GM19463 (cell line): ENCODE results near the gene LSS.
"Not testable (repeated sequence)": the region's sequence is repeated elsewhere in the genome, so short reads cannot be mapped to it uniquely, and the experiment has no call there.

Source experiments
- ATAC-seq: cut with Tn5 transposase; IDR thresholded peaks from one replicate; pipeline ENCODE4 v1.9.1; 2021; ENCODE audit warnings: mild to moderate bottlenecking, moderate library complexity; ENCODE audit not compliant: unreplicated experiment

Gene LSS

GRCh38 chr21:46246345-46246744, 17.8 kb upstream of the LSS start:
- ATAC-seq, result no peak

DNA sequence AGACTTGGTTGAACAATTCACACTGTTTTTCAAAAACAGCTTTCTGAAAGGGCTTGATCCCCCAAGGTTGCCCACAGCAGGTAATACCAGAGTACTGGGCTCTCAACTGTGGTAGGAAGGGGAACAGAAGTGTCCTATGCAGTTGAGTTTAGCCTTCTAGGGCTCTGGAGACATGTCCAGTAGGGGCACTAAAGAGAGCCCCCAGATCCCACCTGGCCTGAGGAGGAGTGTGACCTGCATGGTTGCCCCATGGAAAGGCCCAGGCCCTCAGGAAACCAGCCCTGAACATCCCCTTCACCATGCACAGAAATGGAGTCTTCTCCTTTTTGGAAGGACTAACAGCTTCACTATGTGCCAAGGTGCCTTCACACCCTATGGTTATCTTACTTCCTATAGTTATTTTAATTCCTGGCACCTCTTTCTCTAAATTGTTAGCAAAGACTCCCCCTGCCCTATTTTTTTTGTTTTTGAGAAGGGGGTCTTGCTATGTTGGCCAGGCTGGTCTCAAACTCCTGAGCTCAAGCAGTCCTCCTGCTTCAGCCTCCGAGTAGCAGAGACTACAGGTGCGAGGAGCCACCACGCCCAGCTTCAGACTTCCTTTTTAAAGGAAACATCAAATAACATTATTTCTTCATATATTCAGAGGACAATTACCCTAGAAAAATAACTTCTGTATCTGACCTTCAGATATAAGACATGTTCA, 16.8 kb upstream of the LSS start:
- no peak for ATAC-seq

GRCh38 chr21:46244602-46245001, 16.0 kb upstream of the LSS start:
- no peak for ATAC-seq

DNA sequence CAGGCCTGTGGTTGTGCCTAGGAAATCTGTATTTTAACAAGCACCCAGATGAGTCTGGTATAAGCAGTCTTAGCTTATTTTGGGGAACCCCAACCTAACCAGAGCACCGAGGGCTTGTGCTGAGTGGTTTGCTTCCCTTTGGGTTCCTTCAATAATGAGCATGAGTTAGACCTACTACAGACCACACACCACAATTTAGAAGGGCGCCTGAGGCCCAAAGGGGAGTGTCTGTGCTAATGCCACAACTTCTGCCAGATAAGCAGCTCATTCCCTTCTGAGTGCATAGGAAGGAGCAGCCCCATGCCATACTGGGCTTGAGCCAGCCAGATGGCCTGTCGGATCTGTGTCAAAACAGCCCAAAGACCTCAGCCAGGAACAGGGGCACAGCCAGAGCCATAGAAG, 15.4 kb upstream of the LSS start:
- no peak for ATAC-seq

- no peak for ATAC-seq
Measured at GRCh38 chr21:46243325-46243724, 14.8 kb upstream of the LSS start.

GRCh38 chr21:46241577-46241976, 13.0 kb upstream of the LSS start:
- ATAC-seq, result not testable (repeated sequence)

GRCh38 chr21:46239817-46240325, 11.3 kb upstream of the LSS start:
- ATAC-seq, result no peak

GRCh38 chr21:46237474-46237873, 8.9 kb upstream of the LSS start:
- no peak for ATAC-seq

DNA sequence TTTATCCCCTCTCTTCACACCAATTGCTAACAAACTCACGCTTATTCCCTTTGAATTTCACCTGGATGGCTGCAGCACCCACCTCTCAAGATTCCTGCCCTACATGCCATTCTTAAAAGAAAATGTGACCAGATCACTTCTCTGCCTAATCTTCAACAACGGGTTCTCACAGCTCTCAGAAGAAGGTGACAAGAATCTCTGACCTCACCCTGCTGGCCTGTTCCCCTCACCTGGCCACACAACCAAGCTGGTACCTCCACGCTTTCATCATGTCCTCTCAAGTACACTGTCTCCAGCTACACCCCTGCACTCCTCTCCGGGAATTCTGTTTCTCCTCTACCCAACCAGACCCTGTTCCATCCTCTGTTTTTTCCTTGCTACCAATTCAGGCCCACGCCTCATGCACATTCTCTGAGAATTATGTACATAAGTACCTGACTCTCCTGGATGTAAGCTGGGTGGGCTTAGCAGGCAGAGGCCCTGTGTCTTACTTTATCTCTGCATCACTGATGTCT, 5.9 kb upstream of the LSS start:
- ATAC-seq, result no peak

DNA sequence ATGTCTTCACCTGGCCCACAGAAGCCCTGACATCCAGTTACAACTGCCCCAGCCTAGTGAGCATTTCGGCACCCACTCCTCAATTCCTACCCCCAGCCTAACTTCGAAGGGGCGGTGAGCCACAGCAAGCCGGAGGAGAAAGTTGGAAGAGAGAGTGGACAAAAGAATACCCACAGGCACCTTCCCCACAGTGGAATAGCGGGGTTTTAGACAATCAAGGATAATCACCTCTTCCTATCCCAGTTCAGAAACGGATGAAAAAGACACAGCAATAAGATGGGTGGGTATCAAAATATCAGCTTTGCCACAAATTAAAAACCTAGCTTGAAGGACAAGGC, 1.3 kb upstream of the LSS start:
- ATAC-seq, result no peak

DNA sequence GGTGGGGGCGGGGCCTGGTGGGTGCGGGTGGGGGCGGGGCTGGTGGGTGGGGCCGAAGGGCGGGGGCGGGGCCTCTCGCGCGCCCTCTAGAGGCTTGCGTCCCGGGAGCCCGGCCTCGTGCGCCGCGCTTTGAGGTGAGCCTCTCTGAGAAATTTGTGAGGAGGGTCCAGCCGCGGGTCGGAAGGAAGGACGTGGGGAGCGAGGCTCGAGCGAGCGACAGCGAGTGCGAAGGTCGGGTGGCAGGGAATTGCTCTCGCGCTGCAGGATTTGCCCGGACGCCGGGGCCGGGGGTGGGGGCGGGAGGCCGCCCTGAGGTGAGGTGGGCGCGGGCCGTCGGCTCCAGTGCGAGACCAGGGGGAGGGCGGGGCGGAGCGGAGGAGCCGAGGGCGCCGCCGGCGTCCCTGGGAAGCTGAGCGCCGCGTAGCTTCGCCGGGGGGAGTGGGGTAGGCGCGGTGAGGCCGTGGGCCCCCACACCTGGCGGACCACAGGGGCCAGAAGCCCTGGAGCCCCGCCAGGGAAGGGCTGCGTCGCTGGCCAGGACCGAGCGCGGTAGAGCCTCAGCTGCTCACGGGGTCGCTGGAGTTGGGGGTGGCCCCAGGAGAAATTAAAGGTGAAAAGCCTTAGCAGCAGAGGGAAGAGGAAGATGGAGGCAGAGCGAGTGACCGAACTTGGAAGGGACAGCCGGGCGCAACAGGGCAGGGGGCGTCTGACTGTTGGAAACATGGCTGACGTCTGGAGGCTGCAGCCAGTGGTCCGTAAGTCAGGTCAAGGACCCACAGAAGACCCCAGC, 754 bp upstream of the LSS start:
- peak; percentile 8 for ATAC-seq

DNA sequence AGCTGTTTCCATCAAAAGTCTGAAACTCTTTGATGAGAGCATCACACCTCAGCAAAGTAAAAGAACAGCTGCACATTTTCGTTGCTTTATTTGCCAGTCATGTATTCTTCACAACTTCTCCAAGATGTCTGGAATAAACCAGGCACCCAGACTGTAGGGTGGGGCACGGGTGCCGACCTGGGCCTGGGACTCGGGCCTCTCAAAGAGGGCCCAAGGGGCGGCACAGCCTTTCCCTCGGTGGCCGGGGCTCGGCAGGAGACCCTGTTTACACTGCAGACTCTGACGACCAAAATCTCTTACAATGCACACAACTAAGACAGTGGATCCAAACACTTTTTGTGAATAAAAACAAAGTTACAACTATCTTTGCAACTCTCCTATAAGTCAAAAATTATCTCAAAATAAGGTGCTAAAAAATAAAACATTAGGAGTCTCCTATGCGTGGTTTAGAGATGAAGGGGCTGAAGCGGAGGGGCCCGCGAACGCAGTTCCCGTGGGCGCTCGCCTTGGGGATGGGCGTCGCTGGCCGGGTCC, 696 bp downstream of the LSS start:
- ATAC-seq, result no peak

DNA sequence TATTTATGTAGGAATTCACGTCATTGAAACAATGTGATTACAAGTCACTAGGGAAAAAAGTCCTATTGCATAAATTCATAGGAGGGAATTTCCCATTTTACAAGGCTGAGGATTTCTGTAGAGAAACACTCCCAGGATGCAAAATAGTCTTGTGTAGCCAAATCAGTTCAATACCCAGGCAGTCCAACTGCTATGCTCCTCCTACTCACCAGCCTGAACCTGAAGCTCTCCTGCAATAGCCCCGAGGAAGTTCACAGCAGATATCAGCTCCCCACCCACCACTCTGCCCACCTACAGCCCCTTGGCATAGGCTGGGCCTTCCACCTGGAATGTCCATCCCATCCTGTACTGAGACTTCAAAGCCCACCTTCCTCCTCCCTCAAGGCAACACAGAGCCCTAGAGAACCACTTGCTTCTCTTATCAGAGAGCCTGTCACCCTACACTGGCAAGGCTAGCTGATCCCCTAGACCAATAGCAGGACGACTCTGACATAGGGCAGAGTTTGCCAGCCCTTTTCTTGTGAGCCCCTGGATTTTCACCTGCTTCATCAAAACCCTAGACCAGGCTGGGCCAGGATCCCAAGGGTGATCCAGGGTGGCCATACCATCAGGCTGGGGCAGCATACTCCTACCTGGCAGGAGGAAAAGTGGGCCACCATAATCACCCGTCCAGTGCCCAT, 1.5 kb downstream of the LSS start:
- no peak for ATAC-seq

GRCh38 chr21:46226146-46226545, 2.4 kb downstream of the LSS start:
- no peak for ATAC-seq

- not testable (repeated sequence) for ATAC-seq
Measured at GRCh38 chr21:46223661-46224060, 4.9 kb downstream of the LSS start.

GRCh38 chr21:46223217-46223616, 5.4 kb downstream of the LSS start:
- ATAC-seq, result no peak

- ATAC-seq, result no peak
Measured at GRCh38 chr21:46222436-46223116, 6.0 kb downstream of the LSS start.

DNA sequence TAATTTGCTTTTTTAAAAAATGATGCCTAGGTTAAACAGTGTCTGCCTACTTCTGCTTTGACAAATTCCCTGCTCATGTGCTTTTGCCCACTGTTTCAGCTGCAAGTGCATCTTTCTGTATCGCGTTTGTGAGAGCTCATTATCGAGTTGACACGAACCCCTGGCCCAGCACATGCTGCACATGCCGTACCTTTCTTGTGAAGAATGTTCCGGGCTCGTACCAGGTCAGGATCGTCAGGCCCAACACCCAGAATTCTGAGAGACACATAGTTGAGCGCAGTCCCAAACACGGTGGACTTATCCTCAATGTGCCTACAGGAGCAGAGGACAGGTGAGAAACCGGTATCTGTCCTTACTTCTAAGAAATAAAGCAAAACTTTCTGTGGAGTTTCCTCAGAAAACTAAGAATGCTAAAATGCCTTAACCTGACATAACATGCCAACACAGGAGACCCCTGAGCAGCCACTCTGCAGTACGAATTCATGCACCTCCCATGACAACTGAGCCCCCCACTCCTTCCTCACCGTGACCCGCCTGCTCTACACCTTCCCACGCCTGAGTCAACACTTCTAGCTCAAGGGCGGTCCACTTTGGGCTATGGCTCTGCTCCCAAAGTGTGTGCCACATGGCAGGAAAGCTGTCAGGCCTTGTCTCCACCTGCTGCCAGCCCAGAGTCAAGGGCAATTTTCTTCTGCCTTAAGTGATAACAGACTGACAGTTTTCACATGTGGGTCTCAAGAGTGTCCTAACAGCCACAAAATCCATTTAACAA, 6.7 kb downstream of the LSS start:
- ATAC-seq, result no peak

DNA sequence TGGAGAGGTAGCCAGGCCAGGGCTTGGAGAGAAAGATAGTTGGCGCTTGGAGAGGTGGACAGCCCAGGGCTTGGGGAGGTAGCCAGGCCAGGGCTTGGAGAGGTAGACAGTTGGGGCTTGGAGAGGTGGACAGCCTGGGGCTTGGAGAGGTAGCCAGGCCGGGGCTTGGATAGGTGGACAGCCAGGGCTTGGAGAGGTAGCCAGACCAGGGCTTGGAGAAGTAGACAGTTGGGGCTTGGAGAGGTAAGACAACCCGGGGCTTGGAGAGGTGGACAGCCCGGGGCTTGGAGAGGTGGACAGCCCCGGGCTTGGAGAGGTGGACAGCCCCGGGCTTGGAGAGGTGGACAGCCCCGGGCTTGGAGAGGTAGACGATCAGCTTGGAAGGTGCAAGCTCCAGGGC, 7.7 kb downstream of the LSS start:
- no peak for ATAC-seq

DNA sequence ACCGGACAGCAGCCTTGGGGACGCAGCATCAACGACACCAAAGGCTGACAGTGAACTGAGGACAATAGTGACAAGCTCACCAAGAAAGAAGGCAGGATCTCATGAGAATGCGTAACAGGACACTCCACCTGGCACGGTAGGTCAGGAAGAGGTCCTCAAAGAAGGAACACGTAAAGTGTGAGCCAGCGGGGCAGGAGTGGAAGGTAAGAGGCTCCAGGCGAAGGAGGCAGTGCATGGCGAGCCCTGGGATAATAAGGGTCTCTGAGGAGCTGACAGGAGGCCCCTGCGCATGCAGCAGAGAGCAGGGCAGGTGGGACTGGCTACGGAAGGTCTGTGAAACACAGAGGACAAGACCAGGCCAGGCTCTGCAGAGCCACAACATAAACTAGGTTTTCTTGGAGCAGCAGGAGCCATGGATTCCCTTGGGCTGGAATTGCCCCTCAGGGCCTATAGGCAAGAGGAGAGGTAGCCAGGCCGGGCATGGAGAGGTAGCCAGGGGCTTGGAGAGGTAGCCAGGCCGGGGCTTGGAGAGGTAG, 8.2 kb downstream of the LSS start:
- no peak for ATAC-seq
